HG02981 (cell line): Measurements from ENCODE around the gene RPL38.

ENCODE experiments used
- ATAC-seq: cut with Tn5 transposase; IDR thresholded peaks from one replicate; pipeline ENCODE4 v1.9.1; 2021; ENCODE audit warnings: mild to moderate bottlenecking, moderate library complexity; ENCODE audit not compliant: unreplicated experiment

Gene RPL38

GRCh38 chr17:74223901-74224300, 20.4 kb downstream of the RPL38 start:
- no peak for ATAC-seq

DNA sequence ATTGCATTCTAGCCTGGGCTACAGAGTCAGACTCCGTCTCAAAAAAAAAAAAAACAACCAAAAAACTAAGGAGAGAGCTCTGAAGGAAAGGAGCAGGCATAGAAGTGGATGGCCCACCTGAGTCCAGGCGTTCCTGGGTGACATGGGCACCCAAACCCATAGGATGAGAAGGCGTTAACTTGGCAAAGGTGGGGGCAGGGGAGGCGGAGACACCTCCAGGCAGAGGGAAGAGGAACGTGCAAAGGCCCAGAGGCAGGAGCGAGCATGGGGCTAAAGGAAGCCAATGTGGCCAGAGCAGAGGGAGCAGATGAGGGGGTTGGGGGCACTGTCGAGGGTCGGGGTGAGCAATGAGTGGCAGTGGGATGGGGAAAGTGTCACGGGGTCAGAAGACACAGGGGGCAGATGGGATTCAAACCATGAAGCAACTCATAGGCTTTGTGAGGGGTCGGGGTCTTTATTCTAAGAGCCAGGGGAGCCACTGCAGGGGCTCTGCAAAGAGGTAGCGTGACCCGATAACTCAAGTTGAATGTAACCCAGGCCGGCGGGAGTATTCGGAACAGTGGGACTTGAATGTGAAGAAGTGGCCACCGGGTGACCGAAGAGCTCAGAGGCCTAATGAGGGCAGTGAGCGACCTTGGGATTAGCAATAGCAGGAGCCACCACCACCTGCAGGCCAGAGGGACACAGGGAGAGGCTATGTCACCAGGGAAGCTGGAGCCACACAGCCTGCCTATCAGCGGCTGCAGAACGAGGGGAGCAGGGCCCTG, 21.7 kb downstream of the RPL38 start:
- no peak for ATAC-seq

GRCh38 chr17:74226252-74226651, 22.8 kb downstream of the RPL38 start:
- ATAC-seq, result no peak

- no peak for ATAC-seq
Observed at GRCh38 chr17:74227271-74228080, 24.0 kb downstream of the RPL38 start.

DNA sequence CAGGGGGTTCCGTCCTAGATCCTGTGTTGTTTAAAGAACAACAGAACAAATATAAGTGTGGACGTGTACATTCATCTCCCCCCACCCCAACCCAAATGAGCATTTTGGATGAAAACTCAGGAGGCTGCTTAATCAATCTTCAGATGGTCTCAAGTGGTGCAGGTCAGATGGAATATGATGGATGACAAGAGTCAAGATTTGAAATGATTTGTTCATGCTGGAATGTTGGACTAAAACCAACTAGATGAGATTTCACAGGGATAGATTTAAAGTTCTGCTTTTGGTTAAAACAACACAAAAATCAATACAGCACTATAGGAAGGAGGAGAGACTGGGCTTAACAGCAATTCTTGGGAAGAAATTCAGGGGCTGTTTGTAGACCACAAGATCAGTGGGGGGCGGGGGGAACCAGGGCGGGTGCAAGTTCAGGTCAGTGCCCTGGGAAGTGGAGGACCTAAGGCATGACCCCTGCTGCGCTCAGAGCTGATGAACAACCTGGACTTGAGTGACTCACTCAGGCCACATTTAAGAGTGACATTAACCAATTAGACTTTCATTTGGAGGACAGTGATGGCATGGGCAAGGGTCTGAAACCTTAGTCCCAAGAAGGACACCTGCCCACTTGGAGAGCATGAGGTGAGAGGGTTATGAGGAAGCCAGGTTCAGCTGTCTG, 25.0 kb downstream of the RPL38 start:
- no peak for ATAC-seq

DNA sequence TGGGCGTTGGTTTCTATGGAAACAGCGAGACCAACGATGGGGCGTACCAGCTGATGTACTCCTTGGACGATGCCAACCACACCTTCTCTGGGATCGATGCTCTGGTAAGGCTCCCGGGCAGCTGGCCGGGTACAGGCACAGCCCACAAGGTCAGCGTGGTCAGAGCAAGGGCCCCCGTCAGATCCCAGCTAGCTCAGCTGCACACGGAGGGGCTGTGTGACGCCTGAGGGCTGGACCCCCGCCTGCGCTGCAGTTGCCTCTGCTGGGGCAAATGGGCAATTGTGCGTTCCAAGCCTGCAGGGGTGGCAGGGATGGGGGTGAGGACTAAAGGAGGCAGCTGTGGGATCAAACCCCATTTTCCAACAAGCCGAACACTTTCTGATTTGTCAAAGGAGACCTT, 27.4 kb downstream of the RPL38 start:
- no peak for ATAC-seq

DNA sequence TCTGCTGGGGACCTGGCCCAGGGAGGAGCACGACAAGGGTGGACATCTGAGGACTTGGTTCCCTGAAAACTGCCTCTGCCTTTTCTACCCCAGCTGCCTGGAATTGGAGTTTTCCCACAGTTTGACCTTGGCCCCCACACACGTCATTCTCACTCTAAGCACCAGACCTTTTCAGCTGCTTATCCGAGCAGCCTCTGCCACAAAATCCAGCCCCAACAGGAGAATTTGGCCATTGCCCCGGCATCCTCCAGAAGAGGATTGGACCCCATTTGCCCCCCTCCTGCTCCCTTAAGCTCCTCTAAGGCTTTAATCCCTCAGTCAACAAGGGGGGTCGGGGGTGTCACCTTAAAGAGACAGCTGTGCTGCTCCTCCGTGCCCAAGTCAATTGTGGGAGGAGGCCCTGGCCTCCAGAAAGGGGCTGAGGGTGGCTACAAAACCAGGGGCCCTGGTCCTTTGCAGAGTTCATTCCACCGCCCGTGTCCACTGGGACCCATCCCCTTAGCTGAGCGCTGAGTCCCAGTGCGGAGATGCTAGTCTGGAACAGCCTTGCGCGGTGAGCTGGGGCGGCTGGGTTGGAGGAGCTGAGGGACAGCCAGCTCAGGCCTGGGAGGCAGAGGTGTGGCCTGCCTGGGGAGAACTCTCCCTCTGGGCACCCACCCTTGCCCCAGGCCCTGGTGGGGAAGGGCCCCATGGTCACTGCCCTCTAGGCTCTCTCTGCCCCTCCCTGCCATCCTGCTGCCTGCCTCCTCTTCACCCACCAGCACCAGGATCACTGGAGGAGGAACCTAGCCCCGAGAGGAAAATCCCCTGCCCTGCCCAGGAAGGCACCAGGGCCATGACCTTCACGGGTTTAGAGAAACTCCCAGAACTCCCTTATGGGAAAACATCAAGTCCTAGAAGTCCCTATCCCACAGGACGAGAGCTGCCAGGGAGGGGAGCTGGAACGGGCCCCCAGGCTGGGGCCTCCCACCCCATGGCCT, 28.7 kb downstream of the RPL38 start:
- ATAC-seq, result no peak

- no peak for ATAC-seq
Observed at GRCh38 chr17:74233937-74234336, 30.5 kb downstream of the RPL38 start.

- ATAC-seq, result no peak
Observed at GRCh38 chr17:74234486-74234885, 31.0 kb downstream of the RPL38 start.

- ATAC-seq, result no peak
Observed at GRCh38 chr17:74235040-74235581, 31.6 kb downstream of the RPL38 start.

DNA sequence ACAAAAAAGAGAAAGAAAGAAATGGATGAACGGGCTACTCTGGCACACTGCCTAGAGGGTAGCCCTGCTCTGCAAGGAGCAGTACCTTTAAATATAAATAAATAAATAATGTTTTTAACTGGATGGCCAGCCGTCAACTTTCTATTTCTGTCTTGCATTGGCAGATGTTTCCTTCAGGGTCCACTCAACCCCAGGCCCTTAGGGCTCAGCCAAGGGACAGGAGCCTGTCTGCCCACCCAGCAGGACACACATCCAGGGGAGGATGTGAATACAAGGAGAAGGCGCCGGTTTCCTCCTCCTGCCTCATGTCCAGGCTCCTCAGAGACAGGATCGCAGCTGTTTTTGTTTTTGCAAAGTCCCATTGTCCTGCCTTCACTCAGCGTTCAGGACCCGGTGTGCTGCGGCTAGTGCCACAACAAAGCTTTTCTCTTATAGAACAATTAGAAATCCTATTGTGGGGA, 32.5 kb downstream of the RPL38 start:
- no peak for ATAC-seq

DNA sequence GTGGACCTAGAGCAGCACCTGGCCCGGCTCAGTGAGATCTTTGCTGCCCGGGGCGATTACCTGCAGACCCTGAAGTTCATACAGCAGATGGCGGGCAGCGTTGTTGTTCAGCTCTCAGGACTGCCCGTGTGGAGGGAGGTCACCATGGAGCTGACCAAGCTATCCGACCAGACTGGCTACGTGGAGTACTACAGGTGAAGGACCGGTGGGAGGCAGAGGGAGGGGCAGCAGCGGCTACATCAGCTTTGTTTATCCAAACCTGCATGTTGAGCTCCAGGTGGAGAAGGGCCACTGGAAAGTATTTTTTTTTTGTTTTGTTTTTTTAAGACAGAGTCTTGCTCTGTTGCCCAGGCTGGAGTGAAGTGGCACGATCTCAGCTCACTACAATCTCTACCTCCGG, 33.8 kb downstream of the RPL38 start:
- no peak for ATAC-seq

DNA sequence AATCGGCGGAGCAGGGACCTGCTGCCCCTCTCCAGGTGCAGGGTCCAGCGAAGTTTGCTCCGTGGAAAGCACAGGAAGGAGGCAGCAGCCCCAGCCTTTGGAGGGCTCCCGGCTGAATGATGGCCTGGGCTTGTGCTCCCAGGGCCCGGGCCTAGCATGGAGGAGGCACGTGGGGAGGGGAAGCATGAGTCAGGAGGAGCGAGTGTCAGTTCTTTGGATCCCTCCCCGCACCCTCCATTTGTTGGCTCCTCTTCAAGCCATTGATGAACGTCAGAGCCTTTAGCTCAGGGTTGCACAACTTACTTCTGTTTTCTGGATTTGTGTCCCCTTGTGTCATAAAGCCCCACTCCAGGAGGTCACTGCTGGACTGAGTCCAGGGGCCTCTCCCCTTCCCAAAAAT, 35.7 kb downstream of the RPL38 start:
- no peak for ATAC-seq

DNA sequence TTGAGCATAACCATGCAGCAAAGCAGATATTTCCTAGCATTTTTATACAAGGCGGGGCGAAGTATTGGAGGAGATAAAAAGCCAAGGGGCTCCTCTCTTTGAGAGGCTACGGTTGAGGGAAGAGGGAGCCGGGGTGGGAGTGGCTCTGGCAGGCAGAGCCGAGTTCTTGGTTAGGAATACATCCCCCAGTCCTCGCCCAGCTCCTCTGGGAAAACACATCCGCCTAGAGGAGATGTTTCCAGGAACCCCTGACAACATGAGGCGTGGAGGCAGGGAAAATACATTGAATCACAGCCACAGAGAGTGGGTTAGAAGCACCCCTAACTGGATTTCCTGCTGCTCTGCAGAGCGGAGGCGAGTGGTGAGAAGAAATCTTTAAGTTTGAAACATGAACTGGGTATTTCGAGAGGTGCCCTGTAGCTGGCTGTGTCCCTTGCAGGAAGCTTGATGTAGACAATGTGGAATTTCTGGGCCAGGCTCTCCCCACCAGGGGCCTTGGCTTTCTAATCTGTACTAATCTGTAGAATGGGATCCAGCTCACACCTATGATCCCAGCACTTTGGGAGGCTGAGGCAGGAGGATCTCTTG, 37.2 kb downstream of the RPL38 start:
- ATAC-seq, result no peak

DNA sequence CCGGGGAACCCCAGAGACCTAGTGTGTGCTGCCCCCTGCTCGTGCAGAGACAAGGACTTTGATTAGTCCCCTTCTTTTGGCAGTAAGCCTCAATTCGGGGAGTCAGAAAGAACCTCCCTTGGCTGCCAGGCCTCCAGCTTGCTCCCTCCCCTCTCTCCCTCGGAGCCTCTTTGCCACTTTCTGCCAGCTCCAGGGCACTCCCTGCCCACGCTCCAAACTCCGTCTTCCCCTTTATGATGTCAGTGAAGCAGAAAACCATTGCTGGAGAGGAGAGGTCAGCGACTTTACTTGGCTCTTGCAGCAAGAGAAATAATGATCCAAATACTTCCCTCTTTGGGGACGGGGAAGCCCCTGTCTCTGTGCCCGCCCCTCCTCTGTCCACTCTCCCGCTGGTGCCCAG, 38.0 kb downstream of the RPL38 start:
- no peak for ATAC-seq

- no peak for ATAC-seq
Observed at GRCh38 chr17:74241847-74242246, 38.4 kb downstream of the RPL38 start.

- ATAC-seq, result no peak
Observed at GRCh38 chr17:74243013-74243755, 39.7 kb downstream of the RPL38 start.

GRCh38 chr17:74244128-74244527, 40.6 kb downstream of the RPL38 start:
- ATAC-seq, result no peak

DNA sequence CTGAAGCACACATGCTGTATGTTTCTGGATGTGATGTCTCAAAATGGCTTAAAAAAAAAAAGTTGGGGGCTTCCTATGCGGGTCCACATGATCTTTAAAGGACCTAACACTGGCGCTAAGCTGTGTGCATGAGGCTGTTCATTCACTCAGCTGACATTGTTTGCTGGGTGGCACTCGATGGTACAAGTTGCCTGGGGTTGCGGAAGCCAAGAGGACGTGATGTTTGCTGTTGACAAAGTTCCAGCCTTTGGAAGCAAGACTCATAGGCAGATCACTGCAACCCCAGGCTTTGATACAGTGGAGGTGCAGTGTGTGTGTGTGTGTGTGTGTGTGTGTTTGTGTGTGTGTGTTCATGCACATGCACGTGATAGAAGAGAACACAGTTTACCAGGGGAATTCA, 41.1 kb downstream of the RPL38 start:
- ATAC-seq, result no peak
